KG1 (cell line): Measurements from ENCODE around the gene UNC5A.

ENCODE experiments used
- DNase-seq: peaks from one replicate; lab custom pipeline; 2025; lab: John Stamatoyannopoulos, UW

UNC5A gene

DNA sequence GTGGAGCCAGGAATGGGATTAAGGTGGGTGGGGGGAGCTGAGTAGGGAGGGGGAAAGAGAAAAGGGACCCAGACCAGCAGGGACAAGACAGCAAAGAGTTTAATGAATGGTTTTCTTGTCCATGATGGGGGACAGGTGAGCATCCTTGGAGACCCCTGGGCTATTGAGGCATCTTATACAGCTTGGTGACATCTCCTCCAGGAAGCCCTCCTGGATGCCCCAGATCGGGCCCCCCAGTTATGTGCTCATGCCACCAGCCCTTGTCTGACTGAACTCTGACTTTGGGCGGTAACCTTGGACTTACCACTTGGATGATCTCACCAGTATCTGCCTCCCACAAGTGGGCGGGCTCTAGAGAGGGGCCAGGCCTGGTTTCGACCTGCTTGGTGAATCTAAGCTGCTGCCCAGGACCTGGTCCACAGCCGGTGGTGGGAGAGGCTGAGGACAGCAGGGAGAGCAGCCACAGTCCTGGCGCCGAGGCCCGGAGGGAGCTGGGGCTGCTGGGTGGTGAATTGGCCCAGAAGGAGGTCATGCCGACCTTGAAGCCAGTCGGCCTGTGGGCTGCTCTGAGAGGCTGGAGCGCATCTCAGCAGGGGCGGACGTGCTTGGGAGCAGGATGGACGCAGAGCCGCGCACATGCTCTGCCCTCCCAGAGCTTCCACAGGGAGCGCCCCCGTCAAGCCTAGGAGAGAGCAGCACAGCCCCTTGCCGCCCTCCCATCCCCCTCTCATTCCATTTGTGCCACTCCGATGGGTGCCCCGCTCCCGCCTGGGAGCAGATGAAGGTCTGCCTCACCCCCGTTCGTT, 36.2 kb downstream of the UNC5A start:
- DNase-seq, result no peak

DNA sequence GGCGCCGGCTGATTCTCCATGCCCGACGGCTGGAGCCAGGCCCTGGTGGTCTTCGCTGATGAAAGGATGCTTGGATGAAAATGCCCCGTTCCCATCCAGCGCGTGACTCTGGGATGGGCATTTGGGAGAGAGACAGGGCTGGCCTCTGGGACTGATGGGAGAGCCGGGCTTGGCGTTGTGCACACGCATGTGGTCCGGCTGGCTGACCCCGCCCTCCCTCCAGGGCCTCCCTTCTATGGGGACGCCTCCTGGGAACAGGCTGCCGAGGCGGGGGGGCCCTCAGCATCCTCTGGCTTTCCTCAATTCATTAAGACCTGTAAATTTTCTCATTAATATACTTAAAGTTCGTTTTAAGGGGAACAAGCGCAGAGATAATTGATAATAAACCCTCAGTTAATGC, 36.8 kb downstream of the UNC5A start:
- no peak for DNase-seq

GRCh38 chr5:176847726-176848290, 37.4 kb downstream of the UNC5A start:
- DNase-seq, result no peak

DNA sequence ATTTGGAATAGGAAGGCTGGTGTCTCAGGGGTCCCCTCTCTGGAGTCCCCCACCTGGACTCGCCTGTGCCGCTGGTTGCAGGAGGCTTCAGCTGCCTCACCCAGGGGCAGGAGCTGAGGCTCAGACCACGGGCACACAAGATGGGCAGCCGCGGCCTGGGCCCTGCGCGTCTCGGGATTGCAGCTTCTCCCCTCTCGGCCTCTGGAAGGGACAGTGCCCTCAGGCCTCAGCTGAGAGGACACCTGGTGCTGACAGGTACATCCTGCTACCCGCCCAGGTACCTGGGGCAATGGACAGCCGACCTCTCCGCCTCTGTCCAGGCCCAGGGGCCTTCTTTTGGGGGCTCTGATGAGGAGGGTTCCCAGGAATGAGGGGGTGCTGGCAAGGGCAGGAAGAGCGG, 38.3 kb downstream of the UNC5A start:
- no peak for DNase-seq

DNA sequence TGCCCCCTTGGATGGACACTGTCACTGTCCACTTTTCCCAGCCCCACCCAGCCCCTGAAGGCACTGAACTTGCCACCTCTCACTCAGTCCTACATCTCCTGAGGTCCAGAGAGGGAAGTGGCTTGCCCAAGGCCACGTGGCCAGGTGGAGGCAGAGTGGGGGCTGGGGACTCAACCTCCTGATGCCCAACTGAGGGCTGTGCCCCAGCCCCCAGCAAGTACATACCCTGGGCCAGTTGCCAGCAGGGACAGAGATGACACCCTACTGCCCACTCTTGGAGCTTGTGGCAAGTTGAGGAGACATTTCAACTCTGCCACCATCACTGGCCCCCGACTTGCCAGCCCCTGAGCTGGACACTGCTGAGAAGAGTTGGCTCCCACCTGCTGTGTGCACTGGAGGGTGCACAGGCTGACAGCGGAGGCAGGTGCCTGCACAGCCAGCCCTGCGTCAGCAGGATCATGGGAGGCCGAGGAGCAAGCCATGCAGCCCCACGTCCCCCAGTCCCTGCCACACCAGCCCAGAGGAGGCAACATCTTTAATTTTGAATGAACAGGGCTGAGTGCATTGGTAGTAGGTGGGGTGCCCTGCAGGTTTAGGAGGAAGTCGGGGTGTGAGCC, 39.4 kb downstream of the UNC5A start:
- no peak for DNase-seq

GRCh38 chr5:176850371-176851245, 40.2 kb downstream of the UNC5A start:
- no peak for DNase-seq

- DNase-seq, result no peak
Observed at GRCh38 chr5:176851380-176851779, 41.0 kb downstream of the UNC5A start.

DNA sequence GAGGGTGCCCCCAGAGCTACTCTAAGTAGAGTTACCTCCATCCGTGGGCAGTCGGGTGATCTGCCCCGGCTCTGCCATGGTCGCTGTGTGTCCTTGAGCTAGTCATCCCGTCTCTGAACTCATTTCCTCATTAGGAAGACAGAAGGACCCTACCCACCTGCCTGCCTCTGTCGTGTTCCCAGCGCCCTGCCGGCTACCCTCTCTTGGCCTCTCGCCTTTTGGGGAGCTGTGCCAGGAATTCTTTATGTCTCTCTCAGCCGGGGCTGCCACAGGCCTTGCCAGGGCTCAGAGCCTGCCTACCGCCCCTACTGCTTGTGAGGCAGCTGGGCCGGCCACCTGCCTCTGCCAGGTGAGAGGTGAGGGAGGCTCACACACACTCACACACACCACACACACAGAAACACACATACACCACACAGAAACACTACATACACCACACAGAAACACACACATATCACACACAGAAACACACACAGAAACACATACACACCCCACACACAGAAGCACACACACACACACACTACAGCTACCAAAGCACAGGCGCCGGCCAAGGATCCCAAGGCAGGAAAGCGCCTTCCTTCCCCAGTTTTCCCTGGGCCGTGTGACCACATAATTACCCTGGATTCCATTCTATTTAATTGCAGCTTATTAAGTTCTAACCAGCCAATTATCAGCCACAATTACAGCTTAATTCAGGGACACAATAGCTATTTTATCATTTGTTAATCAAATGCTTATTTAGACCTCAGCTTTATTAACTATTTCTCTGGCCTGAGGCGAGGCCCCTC, 41.7 kb downstream of the UNC5A start:
- no peak for DNase-seq

DNA sequence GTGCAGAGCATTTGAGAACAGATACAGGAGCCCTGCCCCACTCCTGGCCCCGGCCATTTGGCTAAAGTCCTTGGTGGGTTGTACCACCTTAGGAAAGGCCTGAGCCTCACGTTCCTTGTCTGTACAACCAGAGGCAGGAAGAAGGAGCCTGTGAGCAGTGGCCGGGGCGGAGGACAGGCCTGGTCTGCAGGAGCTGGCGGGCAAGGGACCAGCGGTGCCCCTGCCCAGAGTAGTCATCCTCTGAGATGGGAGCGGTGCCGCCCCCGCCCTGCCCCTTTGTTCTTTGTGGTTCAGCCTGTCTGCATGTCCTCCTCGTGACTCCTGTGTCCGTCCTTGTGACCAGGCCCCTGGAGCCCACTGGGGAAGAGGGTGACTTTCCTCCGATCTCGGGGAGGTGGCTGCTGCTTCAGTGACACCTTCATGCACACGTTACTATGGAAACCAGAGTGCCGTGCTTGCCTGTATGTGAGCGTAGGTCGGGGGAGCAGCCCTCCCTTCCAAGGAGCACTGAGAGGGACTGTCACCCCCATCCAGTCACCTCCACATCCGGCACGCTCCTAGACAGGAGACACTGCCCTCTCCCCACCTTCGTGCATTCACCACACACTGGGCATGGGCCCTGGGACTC, 42.9 kb downstream of the UNC5A start:
- DNase-seq, result no peak

GRCh38 chr5:176854164-176854563, 43.8 kb downstream of the UNC5A start:
- DNase-seq, result no peak

GRCh38 chr5:176855598-176855997, 45.2 kb downstream of the UNC5A start:
- DNase-seq, result no peak

DNA sequence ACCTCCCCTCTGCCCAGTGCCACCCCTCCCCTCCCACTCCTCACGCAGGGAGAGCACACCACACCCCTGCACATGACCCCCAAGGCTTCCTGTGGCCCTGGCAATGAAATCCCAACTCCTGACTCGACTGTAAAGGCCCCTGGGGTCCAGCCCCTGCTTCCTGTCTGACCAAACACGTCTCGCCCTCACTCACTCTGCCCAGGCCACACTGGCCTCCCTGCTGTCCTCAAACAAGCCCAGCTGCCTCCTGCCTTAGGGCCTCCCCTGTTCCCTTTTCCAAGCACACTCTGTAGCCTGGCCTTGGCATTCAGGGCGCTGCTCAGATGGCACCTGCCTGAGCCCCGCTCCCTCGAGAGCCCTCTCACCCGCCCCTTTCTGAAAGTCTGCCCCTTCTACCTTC, 46.4 kb downstream of the UNC5A start:
- DNase-seq, result no peak

- DNase-seq, result no peak
Observed at GRCh38 chr5:176857216-176857893, 47.0 kb downstream of the UNC5A start.

DNA sequence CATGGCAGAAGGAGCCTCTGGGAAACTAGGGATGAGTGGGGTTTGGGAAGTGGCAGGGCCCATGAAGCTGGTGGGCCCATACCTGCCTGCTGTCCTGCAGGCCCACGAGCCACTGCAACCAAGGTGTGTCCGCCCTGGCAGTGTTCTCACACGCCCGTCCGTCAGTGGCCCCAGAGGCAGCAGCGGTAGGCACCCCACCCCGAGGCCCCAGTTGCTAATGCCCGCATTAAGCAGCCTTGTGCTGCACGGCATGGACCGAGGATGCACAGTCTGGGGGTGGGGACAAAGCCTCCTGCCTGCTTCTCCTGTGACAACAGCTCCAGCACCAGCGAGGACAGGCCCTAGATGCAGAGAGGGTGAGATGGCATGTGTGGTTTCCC, 47.5 kb downstream of the UNC5A start:
- DNase-seq, result no peak

DNA sequence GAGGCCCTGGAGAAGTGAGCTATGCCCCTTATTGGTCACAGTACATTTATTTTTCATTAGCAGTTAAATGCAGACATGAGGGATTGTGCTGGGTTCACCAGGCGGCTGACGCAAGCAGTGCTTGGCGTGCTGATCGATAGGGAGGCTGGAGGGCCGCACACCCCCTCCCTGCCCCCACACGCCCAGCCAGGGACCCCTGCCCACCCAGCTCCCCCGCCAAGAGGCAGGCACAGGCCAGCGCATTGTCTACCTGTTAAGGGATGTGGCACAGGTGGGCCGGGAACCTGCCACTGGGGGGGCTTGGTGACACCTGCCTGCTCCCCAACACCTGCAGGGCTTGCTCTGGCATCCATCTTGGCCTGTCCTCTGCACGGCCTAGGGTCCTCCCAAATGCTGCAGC, 49.6 kb downstream of the UNC5A start:
- no peak for DNase-seq

- no peak for DNase-seq
Observed at GRCh38 chr5:176860381-176860780, 50.0 kb downstream of the UNC5A start.

DNA sequence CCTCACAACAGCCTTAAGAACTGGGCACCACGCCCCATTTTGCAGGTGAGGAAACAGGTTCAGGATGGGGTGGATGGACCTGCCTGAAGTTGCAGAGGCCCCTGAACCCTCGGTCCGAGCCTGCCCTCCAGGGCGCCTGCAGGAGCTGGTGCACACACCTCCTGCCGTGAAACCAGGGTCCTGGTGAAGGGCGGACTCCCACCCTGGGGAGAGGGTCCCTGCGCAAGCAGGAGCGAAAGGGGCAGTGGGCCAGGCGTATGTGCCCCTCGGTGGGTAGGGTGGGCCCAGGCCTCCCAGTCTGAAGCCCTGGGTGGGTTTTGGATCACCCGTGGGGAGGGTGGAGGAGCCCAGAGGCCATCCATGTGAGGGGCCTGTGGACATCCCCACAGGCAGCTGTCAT, 50.9 kb downstream of the UNC5A start:
- DNase-seq, result no peak

GRCh38 chr5:176862330-176862995, 52.1 kb downstream of the UNC5A start:
- no peak for DNase-seq

DNA sequence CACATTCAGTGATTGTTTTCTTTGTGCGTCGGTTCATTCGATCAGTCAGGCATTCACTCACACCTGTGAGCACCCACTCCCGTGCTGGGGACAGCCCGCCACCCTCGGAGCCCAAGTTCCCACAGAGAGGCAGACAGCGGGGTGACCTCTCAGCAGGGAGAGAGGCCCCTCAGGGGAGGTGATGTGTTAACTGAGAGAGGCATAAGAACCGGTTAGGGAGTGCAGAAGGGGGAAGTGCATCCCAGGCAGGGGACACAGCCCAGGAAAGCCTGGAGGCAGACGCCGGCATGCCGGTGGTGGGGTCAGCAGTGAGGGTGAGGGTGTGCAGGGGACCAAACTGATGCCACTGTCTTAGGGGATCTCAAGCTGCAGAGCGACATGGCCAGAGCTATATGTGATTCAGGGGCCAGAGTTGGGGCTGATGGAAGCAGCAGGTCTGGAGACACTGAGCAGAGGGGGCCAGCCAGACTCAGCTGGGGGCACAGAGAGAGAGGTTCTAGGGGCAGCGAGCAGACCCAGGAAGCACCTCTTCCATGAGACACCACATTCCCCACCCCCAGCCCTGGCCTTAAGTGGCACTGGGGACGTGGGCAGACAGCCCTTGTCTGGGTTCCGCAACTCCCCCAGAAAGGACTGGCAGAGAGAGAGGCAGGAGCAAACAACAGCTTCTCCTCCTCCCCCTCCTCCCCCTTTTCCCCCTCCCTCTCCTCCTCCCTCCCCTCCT, 52.8 kb downstream of the UNC5A start:
- DNase-seq, result no peak

DNA sequence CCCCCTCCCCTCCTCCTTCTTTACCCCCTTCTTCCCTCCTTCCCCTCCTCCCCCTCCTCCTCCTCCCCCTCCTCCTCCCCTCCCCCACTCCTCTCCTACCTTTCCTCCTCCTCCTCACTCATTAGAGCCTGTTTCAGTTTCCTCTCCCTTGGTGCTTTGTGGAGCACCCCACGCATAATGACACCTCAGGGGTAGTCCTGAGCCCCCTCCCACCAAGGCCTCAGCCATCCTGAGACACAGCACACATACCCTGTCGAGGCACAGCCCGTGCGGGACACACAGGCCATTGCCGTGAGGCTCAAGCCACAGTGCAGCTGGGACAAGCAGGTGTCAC, 53.4 kb downstream of the UNC5A start:
- no peak for DNase-seq
